HG03565 (cell line): ENCODE results near the gene CDC42SE2.
A peak's percentile ranks its signal among the peaks of the same experiment; 100 is the strongest.
"Not testable (repeated sequence)": the region's sequence is repeated elsewhere in the genome, so short reads cannot be mapped to it uniquely, and the experiment has no call there.

Source experiments
- ATAC-seq: cut with Tn5 transposase; IDR thresholded peaks from one replicate; pipeline ENCODE4 v1.9.1; 2021; ENCODE audit warnings: mild to moderate bottlenecking, moderate library complexity; ENCODE audit not compliant: unreplicated experiment

The CDC42SE2 gene

GRCh38 chr5:131250751-131251475 lies 12.9 kb upstream of the CDC42SE2 start:
- no peak for ATAC-seq

GRCh38 chr5:131252824-131253171 lies 11.1 kb upstream of the CDC42SE2 start:
- peak; percentile 82 for ATAC-seq

- ATAC-seq, result not testable (repeated sequence)
These were observed 9.8 kb upstream of the CDC42SE2 start for GRCh38 chr5:131254025-131254424.

- no peak for ATAC-seq
These were observed 9.1 kb upstream of the CDC42SE2 start for GRCh38 chr5:131254741-131255140.

GRCh38 chr5:131256507-131256823 lies 7.4 kb upstream of the CDC42SE2 start:
- ATAC-seq, result no peak

- ATAC-seq, result no peak
These were observed 5.1 kb upstream of the CDC42SE2 start for GRCh38 chr5:131258733-131259132.

GRCh38 chr5:131259326-131259725 lies 4.5 kb upstream of the CDC42SE2 start:
- no peak for ATAC-seq

- ATAC-seq, result no peak
These were observed 3.0 kb upstream of the CDC42SE2 start for GRCh38 chr5:131260895-131261294.

GRCh38 chr5:131261483-131261882 lies 2.4 kb upstream of the CDC42SE2 start:
- ATAC-seq, result no peak

- peak; percentile 14 for ATAC-seq
These were observed 806 bp upstream of the CDC42SE2 start for GRCh38 chr5:131262953-131263541.

GRCh38 chr5:131264451-131265099 lies 722 bp downstream of the CDC42SE2 start:
- ATAC-seq, result no peak

GRCh38 chr5:131265311-131265803 lies 1.5 kb downstream of the CDC42SE2 start:
- ATAC-seq, result peak; percentile 22

GRCh38 chr5:131266370-131267060 lies 2.7 kb downstream of the CDC42SE2 start:
- ATAC-seq, result no peak

GRCh38 chr5:131268758-131269370 lies 5.0 kb downstream of the CDC42SE2 start:
- ATAC-seq, result no peak

GRCh38 chr5:131270809-131271208 lies 7.0 kb downstream of the CDC42SE2 start:
- ATAC-seq, result no peak

GRCh38 chr5:131271888-131272287 lies 8.0 kb downstream of the CDC42SE2 start:
- not testable (repeated sequence) for ATAC-seq

GRCh38 chr5:131272307-131272706 lies 8.5 kb downstream of the CDC42SE2 start:
- peak; percentile 16 for ATAC-seq

GRCh38 chr5:131272724-131273123 lies 8.9 kb downstream of the CDC42SE2 start:
- peak; percentile 28 for ATAC-seq

GRCh38 chr5:131274326-131275063 lies 10.6 kb downstream of the CDC42SE2 start:
- ATAC-seq, result no peak

GRCh38 chr5:131276072-131276471 lies 12.2 kb downstream of the CDC42SE2 start:
- no peak for ATAC-seq
